UCSD-AML1 (cell line): Measurements from ENCODE around the gene HSFX1.
"Not testable (repeated sequence)": the region's sequence is repeated elsewhere in the genome, so short reads cannot be mapped to it uniquely, and the experiment has no call there.

ENCODE experiments used
- DNase-seq: peaks from one replicate; lab custom pipeline; 2025; ENCODE audit not compliant: unreplicated experiment; lab: John Stamatoyannopoulos, UW

Gene HSFX1, protein sequence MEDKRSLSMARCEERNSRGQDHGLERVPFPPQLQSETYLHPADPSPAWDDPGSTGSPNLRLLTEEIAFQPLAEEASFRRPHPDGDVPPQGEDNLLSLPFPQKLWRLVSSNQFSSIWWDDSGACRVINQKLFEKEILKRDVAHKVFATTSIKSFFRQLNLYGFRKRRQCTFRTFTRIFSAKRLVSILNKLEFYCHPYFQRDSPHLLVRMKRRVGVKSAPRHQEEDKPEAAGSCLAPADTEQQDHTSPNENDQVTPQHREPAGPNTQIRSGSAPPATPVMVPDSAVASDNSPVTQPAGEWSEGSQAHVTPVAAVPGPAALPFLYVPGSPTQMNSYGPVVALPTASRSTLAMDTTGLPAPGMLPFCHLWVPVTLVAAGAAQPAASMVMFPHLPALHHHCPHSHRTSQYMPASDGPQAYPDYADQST

DNA sequence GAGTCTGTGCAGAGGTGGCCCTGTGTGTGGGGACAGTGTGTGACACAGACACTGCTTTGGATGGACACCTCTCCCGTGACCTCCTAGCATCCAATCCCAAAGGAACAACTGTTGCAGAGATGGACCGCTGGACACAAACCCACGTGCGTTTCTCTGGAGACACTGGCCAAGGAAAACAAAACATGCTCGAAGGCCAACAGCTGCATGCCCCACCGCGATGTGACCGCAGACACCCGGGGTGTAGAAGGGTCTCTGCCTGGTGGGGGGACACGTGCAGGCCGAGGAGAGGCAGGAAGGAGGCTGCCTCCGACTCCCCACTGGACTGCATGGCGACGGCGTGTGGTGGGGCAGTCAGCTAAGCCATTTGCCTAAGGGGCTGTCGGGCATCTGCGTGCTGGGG is at the start of gene HSFX1:
TSS of gene HSFX1 (plus strand) at position 301 of the 400 bp plus-strand sequence. CDS start 614 bp downstream, outside the sequence.
- not testable (repeated sequence) for DNase-seq

DNA sequence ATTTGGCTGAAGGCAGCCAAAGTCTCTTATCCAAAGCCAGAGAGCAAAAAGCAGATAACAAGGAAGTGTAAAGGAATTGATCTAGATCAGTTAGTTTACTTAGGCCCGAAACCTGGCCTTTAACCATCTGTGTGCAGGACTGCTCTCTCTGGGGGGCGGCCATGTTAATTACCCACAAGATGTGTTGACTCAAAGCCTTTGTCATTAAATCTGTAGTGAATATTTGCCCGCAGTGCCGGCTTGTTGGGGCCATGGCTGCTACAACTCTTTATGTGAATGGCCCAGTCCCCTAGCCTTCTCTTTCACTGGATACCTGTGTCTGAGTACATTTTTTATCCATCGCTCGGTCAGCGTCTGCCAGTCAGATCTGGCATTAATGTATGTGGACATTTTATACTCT is 46.6 kb upstream of the HSFX1 start:
- DNase-seq = not testable (repeated sequence)

DNA sequence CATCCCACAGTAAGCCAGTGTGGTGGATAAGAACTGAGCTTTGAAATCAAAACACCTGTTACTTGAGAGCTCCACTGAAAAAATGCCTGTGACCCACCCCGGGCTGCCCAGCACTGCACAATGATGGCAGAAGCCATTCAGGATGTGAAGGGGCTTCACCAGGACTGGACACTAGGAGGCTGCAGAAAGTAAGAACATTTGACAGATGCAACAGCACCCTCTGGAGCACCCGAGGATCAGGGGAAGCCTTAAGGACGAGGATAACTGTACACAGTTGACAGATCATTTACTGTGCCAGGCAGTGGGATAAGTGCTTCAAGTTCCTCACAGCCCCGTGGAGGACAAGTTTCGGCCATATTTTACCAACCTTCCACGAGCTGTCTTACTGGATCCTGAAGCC is 31.6 kb upstream of the HSFX1 start:
- DNase-seq = not testable (repeated sequence)

DNA sequence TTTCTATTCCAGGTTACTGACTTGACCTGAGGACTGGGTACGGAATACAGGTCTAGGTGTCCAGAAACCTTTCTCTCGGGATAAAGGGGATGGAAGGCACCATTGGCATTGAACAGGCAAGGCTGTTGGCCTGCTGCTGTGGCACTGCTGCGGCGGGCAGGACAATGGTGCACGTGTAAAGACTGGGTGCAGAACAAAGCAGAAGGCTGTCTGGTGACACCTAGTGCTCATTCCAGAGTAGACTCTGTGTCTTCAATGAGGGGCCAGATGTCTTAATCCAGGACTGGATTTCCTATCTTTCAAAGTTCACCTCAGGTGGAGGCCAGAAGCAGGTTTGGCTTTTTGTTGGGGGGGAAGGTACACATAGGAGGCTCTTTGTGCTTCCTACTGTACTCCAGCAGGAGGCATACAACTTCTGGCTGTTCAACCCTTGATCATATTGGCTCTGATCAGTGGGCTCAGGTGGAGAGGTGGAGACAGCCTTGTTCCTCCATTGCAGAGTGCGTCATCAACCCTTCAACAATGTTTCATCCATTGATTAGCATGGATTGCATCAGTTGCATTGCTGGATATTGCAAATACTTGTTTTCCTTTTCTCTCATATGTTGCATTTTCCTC is 27.4 kb upstream of the HSFX1 start:
- not testable (repeated sequence) for DNase-seq

DNA sequence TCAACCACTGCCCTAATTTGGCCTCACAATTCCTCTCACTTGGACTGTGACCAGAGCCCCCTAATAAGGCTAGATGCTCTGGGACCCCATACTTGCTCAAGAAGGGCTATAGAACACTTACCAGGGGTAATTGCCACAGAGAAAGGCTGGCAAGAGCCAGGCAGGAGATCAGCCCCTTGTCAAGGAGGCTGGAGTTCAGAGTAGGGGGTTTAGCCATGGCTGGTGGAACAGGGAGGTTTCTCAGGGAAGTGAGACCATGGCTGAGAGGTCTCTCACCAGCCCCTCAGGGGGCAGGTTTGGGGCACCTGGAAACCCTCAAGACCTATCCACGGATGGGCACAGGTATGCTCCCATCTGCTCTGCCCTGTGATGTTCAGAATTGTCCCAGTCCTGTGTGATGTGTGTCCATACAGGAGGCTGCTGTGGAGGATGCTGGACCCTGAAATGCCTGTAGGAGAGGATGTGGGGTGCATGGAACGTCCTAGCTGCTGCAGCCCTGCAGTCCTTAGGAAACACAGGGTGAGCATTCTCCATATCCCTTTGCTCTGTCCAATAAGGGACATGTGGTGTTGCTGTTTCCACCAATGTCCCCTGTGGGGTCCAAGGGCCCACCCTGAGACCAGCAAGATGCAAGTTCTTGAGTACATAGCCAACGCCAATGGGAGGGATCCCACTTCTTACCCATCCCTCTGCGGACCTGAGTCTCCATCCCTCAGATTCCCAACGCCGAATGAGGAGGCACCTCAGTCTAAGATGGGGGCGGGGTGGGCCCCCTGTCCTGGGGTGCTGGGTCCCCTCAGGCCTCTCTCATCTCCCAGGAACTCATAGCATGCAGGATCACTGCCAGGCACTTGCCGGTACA is 16.4 kb upstream of the HSFX1 start:
- DNase-seq = no peak

DNA sequence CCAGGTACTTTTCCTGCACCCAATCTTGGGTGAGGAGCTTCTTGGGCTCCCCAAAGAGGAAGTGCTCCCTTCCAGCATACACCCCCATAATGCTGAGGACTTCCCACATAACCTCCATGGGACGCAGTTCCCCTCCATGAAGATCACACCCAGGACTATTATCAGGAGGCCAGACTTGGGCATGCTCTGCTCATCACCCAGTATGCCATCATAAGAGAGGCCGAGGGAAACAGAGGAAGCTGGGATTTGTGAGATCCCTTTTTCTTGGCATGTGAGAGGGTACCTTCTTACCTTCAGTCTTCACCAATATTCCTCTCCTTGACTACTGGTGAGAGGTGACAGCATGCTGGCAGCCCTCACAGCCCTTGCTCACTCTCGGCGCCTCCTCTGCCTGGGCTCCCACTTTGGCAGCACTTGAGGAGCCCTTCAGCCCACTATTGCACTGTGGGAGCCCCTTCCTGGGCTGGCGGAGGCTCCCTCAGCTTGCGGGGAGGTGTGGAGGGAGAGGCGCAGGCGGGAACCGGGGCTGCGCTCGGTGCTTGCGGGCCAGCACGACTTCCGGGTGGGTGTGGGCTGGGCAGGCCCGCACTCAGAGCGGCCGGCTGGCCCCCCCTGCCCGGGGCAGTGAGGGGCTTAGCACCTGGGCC is 15.7 kb upstream of the HSFX1 start:
- no peak for DNase-seq

DNA sequence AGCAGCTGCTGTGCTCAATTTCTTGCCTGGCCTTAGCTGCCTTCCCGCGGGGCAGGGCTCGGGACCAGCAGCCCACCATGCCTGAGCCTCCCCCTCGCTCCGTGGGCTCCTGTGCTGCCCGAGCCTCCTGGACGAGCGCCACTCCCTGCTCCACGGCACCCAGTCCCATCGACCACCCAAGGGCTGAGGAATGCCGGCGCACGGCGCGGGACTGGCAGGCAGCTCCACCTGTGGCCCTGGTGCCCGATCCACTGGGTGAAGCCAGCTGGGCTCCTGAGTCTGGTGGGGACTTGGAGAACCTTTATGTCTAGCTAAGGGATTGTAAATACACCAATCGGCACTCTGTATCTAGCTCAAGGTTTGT is 15.2 kb upstream of the HSFX1 start:
- not testable (repeated sequence) for DNase-seq

DNA sequence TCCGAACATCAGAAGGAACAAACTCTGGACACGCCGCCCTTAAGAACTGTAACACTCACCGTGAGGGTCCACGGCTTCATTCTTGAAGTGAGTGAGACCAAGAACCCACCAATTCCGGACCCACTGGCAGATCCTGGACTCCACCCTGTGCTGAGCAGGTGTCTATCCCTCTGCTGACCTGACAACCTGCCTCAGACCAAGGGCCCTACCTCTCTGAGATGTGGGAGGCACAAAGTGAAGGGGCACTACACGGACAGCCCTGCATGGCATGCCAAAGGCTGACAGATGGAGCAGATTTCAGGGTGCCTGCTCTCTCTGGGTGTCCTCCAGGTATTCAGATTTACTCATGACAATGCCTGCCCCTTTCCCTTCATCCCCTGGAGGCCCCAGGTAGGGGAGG is 14.0 kb upstream of the HSFX1 start:
- no peak for DNase-seq

DNA sequence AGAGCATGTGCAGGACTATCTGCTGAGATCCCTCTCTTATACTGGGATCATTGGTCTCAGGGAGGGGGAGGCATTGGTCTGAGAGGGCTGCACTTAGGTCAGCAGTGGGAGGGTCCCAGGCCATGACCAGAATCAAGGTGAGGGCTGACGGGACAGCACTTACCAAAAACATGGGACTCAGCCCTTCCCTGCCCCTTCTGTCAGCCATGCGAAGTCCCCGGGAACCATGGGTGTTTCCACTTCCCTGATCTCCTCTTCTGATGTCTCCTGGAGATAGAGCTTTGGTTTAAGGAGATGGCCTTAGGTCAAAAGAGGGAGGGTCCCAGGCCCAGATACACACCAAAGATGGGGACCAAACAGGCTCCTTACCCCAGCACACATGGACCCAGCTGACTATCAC is 12.9 kb upstream of the HSFX1 start:
- DNase-seq = no peak

DNA sequence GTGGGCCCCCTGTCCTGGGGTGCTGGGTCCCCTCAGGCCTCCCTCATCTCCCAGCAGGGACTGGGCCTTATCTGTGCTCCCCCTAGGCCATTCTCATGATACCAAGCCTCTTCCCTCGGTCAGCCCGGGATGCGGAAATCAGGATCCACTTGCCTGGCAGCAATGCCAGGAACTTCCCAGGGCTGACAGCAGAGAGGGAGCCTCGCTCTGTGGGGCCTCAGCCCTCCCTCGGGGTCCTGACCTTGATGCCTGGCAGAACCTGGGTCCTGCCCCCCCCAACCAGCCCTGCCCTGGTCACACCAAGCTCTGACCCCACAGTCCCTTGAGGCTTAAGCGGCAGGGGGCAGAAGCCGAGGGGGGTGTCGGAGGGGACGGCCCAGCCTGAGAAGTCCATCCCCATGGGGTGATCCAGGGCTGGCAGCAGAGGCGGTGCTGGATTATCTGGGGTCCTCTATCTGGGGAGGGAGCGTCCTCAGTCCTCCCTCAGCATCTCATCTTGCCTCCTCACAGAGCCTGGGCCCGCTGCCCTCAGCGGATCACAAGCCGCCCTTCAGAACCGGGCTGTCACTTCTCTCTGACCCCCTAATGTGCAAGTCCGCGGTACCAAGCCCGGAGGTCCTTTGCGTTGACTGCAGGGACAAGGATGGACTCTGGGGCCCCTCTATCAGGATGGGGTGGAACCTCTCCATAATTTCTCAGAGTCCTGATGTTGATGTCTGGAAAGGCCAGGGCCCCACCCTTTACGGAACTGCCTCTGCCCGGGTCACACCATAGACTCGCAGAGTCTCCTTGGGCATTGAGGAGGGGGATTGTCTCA is 11.8 kb upstream of the HSFX1 start:
- DNase-seq = not testable (repeated sequence)

DNA sequence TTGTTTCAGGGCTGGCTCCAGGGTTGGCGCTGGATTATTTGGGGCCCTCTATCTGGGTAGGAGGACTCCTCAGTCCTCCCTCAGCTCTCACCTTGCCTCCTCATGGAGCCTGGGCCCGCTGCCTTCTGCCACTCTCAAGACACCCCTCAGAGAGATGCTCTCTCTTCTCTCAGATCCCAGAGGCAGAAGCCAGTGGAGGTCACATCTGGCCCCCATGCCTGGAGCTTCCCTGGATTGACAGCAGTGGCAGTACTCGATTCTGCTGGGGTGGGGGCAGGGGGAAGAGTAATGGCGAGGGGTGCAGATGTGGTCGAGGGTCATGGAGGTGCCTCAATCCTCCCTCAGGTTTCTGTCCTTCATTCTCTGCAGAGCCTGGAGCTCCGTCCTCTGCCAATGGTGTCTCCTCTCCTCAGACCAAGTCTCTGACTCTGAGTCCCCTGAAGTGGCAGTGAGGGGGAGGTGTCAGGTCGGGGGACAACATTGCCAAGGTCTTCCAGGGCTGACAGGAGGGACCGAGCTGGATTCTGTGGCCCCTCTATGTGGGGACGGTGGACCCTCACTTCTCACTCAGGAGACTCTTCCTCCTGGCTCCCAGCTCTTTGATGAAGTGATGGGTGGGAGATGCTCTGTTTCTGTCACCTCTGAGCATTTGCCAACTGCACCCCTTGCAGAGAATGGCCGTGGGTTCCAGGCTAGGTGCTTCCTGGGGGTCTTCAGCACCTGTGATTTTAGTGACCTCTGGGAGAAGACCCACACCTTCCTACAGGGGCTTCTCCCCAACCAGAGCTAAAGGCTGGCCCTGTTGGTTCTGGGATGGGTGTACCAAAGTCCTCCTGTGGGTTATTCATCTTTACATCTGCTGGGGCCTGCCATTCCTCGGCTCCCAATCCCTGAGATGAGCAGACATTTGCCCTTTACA is 10.9 kb upstream of the HSFX1 start:
- no peak for DNase-seq

DNA sequence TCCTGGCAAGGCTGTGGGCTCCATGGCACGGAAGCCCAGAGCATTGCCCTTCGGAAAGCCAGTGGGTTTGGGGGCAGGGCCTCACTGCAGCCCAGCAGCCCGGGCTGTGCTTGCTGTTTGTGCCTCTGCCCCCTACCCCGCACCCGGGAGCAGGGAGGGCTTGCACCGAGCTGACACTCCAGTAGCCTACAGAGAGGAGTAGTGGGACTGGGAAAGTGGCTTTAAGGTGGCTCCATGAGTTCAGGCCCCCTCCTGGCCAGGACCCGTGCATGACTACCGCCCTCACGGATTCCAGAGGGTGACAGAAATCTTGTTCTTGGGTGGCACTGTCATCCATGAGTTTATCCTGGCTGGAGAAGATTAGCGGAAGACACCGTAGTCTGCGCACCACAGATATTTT is 3.5 kb upstream of the HSFX1 start:
- not testable (repeated sequence) for DNase-seq

DNA sequence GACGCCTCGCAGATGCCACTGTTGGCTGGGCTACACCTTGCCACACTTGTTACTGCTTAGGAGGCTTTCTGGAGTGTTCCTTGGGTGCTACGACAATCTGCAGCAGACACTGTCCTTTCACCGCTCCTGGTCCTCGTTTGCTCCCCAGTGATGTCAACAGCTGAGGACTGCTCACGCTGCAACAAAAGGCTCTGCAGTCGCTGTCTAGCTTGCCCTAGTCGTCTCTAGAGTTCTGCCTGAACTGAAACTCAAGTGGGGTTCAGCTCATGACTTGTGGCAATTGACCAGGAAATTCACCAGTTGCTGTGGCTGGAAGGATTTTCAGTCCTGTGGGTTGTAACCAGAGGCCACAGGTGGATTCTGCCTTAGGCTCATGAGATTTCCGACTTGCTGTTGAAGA is 842 bp upstream of the HSFX1 start:
- DNase-seq = not testable (repeated sequence)

DNA sequence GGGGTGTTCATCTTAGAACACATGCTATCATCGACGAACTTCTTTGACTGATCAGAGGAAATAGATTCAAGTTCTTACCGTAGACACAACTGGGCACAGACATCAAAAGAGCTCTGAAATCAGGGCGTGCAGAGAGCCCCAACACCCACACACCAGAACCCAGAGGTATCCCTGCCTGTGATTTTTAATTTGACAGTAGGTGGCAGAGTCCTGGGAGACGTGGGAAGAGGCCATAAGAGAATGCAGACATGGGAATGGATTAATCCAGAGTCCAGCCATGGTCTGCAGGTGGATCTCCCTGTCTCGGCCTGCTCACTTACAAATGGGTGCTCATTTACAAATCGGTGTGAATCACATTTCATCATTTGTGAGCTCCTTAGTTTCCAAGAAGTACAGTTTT is 4.1 kb downstream of the HSFX1 start:
- not testable (repeated sequence) for DNase-seq

DNA sequence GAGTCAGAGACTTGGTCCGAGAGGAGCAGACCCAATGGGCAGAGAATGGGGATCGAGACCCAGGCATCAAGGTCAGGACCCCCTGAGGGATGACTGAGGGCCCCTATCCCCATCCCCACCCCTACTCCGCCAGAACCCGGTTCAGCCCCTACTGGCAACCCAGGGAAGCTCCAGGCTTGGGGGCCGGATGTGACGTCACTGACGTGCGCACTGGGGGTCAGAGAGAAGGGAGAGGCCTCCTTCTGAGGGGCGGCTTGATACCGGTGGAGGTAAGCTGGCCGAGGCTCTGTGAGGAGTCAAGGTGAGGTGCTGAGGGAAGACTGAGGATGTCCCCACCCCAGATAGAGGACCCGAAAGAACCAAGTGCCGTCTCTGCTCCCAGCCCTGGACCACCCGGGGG is 7.9 kb downstream of the HSFX1 start, which contains the start of gene MAGEA9:
TSS of gene MAGEA9 (plus strand) at position 204 of the 400 bp plus-strand sequence. CDS start 4,281 bp downstream, outside the sequence.
- DNase-seq = not testable (repeated sequence)

DNA sequence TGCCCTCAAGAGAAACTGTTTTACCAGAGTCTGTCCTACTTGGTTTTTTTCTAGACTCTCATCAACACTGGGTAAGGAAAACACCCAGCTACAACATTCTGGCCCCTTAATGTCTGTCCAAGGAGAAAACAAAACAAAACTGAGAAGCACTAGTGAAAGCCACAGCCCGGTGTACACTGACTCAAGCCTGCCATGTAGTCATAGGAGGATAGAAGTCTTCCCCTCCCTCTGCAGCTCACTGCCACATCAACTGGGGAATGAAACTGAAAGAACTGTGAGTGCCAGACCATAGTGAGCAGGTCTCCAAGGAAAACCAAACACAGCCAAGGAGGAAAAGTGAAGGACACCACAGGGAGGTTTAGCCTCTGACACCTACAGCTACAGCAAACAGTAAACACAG is 21.7 kb downstream of the HSFX1 start:
- DNase-seq = not testable (repeated sequence)

DNA sequence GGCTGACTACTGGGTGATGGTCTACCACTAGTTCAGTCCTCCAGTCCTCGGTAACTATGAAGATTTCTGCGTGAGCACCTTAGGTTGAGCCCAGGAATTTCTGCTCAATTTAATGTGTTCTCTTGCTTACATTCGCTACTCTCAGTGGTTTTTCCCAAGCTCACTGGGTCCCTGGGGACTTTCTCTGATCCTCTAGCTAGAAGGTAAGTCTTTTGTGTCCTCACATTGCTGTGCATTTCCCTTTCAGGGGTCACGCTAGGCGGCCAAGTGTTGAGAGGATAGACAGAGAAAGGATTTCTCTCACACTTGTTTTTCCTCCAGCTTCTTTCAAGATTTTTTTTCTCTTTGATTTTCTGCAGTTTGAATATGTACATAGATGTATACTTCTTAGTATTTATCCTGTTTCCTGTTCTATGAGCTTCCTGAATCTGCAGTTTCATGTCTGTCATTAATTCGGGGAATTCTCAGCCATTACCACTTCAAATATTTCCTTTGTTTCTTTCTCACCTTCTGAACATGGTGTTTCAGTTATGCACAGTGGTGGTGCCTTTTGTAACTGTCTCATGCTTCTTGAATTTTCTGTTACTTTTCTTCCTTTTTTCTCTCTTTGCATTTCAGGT is 25.3 kb downstream of the HSFX1 start:
- no peak for DNase-seq

DNA sequence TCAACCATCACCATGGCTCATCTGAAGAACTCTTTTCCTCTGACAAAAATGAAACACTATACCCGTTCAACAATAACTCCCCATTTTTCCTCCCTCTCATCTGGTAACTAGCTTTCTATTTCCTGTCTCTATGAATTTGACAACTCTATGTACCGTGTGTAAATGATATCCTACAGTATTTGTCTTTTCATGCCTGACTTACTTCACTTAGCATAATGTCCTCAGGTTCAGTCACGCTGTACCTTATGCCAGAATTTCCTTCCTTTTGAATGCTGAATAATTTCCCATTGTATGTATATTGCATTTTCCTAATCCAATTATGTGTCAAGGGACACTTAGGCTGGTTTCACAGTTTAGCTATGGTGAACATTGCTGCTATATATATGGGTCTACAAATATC is 26.1 kb downstream of the HSFX1 start:
- DNase-seq = no peak
